Ramos (cell line): ENCODE data around the gene PRR14L.

Experiments
- in situ Hi-C: fragments of 300-500 bp; cut with MboI; formaldehyde crosslinking; loops from one replicate; pipeline ENCODE4 v1.14.3; 2022; ENCODE audit warnings: low sequenced_read_pairs; ENCODE audit not compliant: unreplicated experiment

Gene PRR14L

GRCh38 chr22:31683181-31684105, 66.5 kb downstream of the PRR14L start:
- in situ Hi-C loops: no loop called here

- in situ Hi-C loops: no loop called here
Observed at GRCh38 chr22:31682751-31683150, 67.2 kb downstream of the PRR14L start.

- in situ Hi-C loops: no loop called here
Observed at GRCh38 chr22:31681349-31682345, 68.3 kb downstream of the PRR14L start.

DNA sequence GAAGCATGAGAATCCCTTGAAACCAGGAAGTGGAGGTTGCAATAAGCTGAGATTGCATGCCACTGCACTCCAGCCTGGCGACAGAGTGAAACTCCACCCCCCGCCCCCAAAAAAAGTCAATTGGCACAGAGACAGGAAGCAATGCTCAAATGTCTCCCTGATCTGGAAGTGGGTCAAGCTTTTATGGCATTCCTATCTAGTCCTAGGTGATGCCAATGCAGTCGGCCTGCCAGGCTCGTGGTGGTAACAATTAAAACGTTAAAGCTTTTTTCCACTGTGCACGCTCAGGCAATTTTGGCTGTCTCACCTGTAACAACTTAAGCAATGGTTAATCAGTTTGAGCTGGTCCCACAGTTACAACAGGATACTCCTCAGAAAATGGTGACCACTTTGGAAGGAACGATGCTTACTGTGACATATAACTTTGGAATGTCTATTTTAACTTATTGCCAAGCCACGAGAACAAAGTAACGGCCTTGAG, 69.0 kb downstream of the PRR14L start:
- in situ Hi-C loops: no loop called here

GRCh38 chr22:31678748-31679147, 71.2 kb downstream of the PRR14L start:
- in situ Hi-C loops: no loop called here

DNA sequence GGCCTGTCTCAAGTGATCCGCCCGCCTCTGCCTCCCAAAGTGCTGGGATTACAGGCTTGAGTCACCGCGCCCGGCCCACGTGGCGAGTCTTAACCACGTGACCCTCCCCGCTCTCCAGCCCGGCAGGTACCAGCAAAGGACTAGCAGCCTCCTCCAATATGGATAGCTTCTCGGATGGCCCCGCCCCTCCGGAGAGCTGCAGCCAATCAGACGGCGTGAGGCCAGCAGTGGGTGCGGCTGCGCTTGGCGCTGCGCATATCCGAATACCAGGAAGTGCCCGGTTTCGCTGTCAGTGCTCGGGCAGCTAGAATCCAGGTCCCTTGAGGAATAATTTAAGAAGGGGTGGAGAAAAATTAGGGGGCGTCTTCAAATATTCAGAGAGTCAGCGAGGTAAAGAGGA, 73.2 kb downstream of the PRR14L start:
- in situ Hi-C loops: no loop called here

GRCh38 chr22:31674219-31674618, 75.7 kb downstream of the PRR14L start:
- in situ Hi-C loops: loop anchor here (25.0 kb wide), 2 partner anchors 588 to 788 kb away; partner anchors contain the start of genes BPIFC, FBXO7 and SLC5A4

DNA sequence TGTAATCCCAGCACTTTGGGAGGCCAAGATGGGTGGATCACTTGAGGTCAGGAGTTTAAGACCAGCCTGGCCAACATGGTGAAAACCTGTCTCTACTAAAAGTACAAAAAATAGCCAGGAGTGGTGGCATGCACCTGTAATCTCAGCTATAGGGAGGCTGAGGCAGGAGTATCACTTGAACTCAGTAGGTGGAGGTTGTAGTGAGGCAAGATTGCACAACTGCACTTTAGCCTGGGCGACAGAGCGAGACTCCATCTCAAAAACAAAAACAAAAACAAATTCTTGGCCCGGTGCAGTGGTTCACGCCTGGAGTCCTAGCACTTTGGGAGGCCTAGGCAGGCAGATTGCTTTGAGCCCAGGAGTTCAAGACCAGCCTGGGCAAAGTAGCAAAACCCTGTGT, 81.1 kb downstream of the PRR14L start:
- in situ Hi-C loops: loop anchor here (5.0 to 25.0 kb wide), 4 partner anchors 288 to 793 kb away; partner anchors contain the start of genes BPIFC, FBXO7 and SLC5A4

DNA sequence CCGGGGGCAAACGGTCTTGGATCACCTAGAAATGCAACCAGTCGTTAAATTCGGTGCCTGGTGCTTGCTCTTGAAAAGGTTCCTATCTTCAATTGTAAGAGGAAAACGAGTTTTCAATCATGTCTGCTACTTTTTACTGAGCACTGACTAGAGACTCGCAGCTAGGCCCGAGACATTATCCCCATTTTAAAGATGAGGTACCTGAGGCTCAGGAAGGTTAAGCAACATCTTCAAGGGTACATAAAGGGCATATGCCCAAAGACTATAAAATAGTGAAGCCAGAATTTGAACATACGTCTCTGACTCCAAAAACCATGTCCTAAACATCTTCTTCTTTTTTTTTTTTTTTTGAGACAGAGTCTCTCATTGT, 87.3 kb downstream of the PRR14L start:
- in situ Hi-C loops: loop anchor here (10.0 to 25.0 kb wide), 3 partner anchors 422 to 800 kb away; partner anchors contain the start of genes BPIFC, FBXO7 and SLC5A4

DNA sequence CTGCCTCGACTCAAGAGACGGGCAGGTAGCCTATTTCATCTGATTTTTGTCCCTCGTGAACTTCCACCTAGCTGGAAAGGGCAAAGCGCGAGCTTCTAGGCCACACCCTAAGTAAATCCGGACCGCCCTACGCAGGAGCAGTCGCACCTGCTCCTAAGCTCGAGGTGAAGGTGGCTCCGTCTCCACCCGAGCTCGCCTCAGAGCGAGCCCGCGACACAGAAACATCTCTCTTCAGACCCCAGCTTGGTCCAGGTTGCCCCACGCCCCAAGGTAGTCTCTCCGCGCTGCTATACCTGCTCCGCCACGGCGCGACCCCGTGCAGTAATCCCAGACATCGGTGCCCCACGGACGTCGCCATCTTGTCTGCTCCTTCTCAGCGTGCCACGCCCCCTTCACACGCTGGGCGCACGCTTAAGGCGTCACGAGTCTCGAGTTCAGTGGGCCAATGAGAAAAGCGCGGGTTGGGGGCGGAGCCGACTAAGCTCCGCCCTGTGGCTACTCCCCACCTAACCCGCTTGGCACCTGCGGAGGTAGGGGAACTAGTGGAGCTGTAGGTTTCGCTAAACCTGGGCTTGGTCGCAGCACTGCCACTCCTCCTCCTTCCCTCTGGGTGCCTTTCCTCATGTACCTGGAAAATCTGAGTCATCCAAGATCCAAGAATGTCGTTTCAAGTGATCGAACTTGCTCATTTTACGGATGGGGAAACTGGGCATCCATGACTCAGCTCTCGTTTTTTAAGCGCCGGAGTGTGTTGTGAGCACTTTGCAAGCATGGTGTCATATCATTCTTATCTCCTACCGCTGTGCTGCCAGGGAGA, 87.9 kb downstream of the PRR14L start, which contains the start of gene PISD:
Gene PISD (minus strand): TSS at position 365 of the 817 bp plus-strand sequence. CDS start 7 bp downstream, at position 358.
- in situ Hi-C loops: loop anchor here (10.0 to 25.0 kb wide), 3 partner anchors 423 to 800 kb away; partner anchors contain the start of genes BPIFC, FBXO7 and SLC5A4

- in situ Hi-C loops: loop anchor here (10.0 to 25.0 kb wide), 3 partner anchors 424 to 801 kb away; partner anchors contain the start of genes BPIFC, FBXO7 and SLC5A4
Observed at GRCh38 chr22:31660860-31661341, 89.0 kb downstream of the PRR14L start.

DNA sequence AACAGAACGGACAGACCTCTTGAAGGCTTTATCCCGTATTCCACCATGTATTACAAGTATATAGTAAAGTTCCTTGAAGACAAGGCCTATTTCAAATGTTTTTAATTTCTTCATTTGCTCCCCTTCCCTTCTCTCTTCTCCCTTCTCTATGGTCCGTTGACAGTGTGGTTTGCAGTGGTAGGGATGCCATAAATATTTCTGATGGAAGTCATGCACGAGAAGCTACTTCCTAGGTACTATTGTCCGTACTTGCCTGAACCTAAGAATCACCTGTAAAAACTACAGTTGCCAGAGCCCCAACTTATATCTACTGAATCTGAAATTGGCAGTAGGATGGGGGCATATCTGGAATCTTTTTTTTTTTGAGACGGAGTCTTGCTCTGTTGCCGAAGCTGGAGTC, 90.7 kb downstream of the PRR14L start:
- in situ Hi-C loops: loop anchor here (25.0 kb wide), 2 partner anchors 603 to 803 kb away; partner anchors contain the start of genes BPIFC, FBXO7 and SLC5A4

- in situ Hi-C loops: loop anchor here (25.0 kb wide), 2 partner anchors 608 to 808 kb away; partner anchors contain the start of genes BPIFC, FBXO7 and SLC5A4
Observed at GRCh38 chr22:31654408-31654807, 95.5 kb downstream of the PRR14L start.

- in situ Hi-C loops: loop anchor here (25.0 kb wide), 2 partner anchors 608 to 808 kb away; partner anchors contain the start of genes BPIFC, FBXO7 and SLC5A4
Observed at GRCh38 chr22:31653944-31654343, 96.0 kb downstream of the PRR14L start.

GRCh38 chr22:31652911-31653684, 96.8 kb downstream of the PRR14L start:
- in situ Hi-C loops: loop anchor here (25.0 kb wide), 2 partner anchors 609 to 809 kb away; partner anchors contain the start of genes BPIFC, FBXO7 and SLC5A4

GRCh38 chr22:31652088-31652487, 97.8 kb downstream of the PRR14L start:
- in situ Hi-C loops: loop anchor here (25.0 kb wide), 2 partner anchors 610 to 810 kb away; partner anchors contain the start of genes BPIFC, FBXO7 and SLC5A4

DNA sequence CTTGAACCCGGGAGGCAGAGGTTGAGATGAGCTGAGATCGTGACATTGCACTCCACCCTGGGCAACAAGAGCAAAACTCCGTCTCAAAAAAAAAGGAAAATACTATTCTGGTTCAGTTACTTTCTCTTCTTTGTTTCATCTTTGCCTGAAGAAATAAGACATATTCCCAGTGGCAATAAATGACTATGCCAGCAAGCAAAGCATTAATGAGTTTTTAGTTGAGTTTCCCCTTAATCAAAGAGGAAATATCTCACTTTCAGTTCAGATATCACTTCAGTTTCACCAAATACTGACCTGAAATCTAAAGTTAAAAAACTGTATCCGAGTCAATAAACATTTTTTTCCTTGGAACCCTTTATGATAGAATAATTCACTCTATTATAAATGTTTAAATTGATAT, 98.3 kb downstream of the PRR14L start:
- in situ Hi-C loops: loop anchor here (25.0 kb wide), 2 partner anchors 611 to 811 kb away; partner anchors contain the start of genes BPIFC, FBXO7 and SLC5A4
